ENCODE results near the gene SHLD3. TPM values are rescaled to one million over a fixed set of nuclear protein-coding genes. Genes with fewer than 3 reads are reported as not detected.

The SHLD3 gene
- total and polyA plus RNA-seq, 9 of the 15 experiments (the other 6 are each of a cell fraction or from before 2014, with no cell fraction given) = 3.0 to 14.5 (median 8.6) TPM

GRCh38 chr5:65624025-65624570 lies 729 bp upstream of the SHLD3 start, which contains the start of gene TRIM23 (continued):
- TF ChIP-seq, protein P1, sequence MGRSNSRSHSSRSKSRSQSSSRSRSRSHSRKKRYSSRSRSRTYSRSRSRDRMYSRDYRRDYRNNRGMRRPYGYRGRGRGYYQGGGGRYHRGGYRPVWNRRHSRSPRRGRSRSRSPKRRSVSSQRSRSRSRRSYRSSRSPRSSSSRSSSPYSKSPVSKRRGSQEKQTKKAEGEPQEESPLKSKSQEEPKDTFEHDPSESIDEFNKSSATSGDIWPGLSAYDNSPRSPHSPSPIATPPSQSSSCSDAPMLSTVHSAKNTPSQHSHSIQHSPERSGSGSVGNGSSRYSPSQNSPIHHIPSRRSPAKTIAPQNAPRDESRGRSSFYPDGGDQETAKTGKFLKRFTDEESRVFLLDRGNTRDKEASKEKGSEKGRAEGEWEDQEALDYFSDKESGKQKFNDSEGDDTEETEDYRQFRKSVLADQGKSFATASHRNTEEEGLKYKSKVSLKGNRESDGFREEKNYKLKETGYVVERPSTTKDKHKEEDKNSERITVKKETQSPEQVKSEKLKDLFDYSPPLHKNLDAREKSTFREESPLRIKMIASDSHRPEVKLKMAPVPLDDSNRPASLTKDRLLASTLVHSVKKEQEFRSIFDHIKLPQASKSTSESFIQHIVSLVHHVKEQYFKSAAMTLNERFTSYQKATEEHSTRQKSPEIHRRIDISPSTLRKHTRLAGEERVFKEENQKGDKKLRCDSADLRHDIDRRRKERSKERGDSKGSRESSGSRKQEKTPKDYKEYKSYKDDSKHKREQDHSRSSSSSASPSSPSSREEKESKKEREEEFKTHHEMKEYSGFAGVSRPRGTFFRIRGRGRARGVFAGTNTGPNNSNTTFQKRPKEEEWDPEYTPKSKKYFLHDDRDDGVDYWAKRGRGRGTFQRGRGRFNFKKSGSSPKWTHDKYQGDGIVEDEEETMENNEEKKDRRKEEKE (IDR thresholded peaks at IDR 0.05; ENCODE audit: borderline replicate concordance in 1 of 2, control insufficient read depth in 1 of 2, low read depth in 2 of 2, low read length in 1 of 2) = no peak
- TF ChIP-seq, protein P2, sequence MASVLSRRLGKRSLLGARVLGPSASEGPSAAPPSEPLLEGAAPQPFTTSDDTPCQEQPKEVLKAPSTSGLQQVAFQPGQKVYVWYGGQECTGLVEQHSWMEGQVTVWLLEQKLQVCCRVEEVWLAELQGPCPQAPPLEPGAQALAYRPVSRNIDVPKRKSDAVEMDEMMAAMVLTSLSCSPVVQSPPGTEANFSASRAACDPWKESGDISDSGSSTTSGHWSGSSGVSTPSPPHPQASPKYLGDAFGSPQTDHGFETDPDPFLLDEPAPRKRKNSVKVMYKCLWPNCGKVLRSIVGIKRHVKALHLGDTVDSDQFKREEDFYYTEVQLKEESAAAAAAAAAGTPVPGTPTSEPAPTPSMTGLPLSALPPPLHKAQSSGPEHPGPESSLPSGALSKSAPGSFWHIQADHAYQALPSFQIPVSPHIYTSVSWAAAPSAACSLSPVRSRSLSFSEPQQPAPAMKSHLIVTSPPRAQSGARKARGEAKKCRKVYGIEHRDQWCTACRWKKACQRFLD (CRISPR knock-in tag; IDR thresholded peaks at IDR 0.05) = no peak
- TF ChIP-seq MECOM (CRISPR knock-in tag; IDR thresholded peaks at IDR 0.05) (no peak), CAMTA2 (CRISPR knock-in tag; conservative IDR thresholded peaks at IDR 0.05) (no peak), CGGBP1 (CRISPR knock-in tag; IDR thresholded peaks at IDR 0.05) (no peak), MEF2D (tag; conservative IDR thresholded peaks at IDR 0.05; ENCODE audit: low read depth) (no peak), ADNP (tag; IDR thresholded peaks at IDR 0.05) (no peak), CHAMP1 (IDR thresholded peaks at IDR 0.05) (no peak), POLR3G (IDR thresholded peaks at IDR 0.05; ENCODE audit: extremely low read depth, insufficient read length, insufficient replicate concordance) (no peak), JUNB (CRISPR knock-in tag; conservative IDR thresholded peaks at IDR 0.05) (no peak)
- TF ChIP-seq, protein P3, sequence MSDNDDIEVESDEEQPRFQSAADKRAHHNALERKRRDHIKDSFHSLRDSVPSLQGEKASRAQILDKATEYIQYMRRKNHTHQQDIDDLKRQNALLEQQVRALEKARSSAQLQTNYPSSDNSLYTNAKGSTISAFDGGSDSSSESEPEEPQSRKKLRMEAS (CRISPR knock-in tag; IDR thresholded peaks at IDR 0.05) = no peak

Data from K562 (cell line).